ENCODE measurements around the gene PARVA. TPM values are rescaled to one million over a fixed set of nuclear protein-coding genes. Genes with fewer than 3 reads are reported as not detected.

PARVA gene
- total and polyA plus RNA-seq, 2 of the 8 experiments (the other 6 are each of a cell fraction or from before 2014, with no cell fraction given): 3.1 to 13.5 TPM

GRCh38 chr11:12512826-12513395 lies 135.5 kb downstream of the PARVA start (continued):
- TF ChIP-seq CHD7 (IDR thresholded peaks at IDR 0.05; ENCODE audit: insufficient replicate concordance, low read length) (no peak), HDAC2 (IDR thresholded peaks at IDR 0.05; ENCODE audit: borderline replicate concordance in 1 of 2, low read depth in 2 of 2, low read length in 2 of 2) (no peak), ATF3 (IDR thresholded peaks at IDR 0.05; ENCODE audit: insufficient read depth, low read depth, low read length) (no peak), RAD21 (IDR thresholded peaks at IDR 0.05 in 1 of 2, conservative IDR thresholded peaks at IDR 0.05 in 1 of 2; ENCODE audit: low read depth in 2 of 2, low read length in 2 of 2) (no peak)

All from H1 (cell line).